Thoracic aorta (tissue), 2 donors: ENCODE measurements around the gene TTC19. TPM values are rescaled to one million over a fixed set of nuclear protein-coding genes. Genes with fewer than 3 reads are reported as not detected.

Source experiments
- ATAC-seq: fragments of 150-250 bp; one replicate; pipeline ENCODE4 v1.8.0; 2017; ENCODE audit warnings: low read depth; ENCODE audit not compliant: insufficient number of reproducible peaks, low FRiP score
- DNase-seq: peaks from one replicate; pipeline ENCODE4 v3.0.0-alpha.2; 2020; ENCODE audit warnings: low spot score
- H3K27ac ChIP-seq, 2 donors: fragments of 200-600 bp; sonication (generic); 1 replicate in 1 of 2; 2 replicates in 1 of 2; pipeline ENCODE4 v1.5.1; 2016; ENCODE audit warnings: mild to moderate bottlenecking in 2 of 2, moderate library complexity in 2 of 2
- H3K27me3 ChIP-seq: fragments of 200-600 bp; sonication (generic); replicated peaks from 2 replicates; pipeline ENCODE4 v1.6.0; 2016; ENCODE audit warnings: mild to moderate bottlenecking; ENCODE audit not compliant: insufficient read depth
- H3K36me3 ChIP-seq: fragments of 200-600 bp; sonication (generic); one replicate; pipeline ENCODE4 v1.5.1; 2016
- H3K4me1 ChIP-seq, 2 donors: fragments of 200-600 bp; sonication (generic); 1 replicate in 1 of 2; 2 replicates in 1 of 2; pipeline versions ENCODE4 v1.5.1 to v1.6.0; 2016; ENCODE audit warnings: low read depth in 2 of 2, mild to moderate bottlenecking in 1 of 2; ENCODE audit not compliant: control insufficient read depth in 1 of 2
- H3K4me3 ChIP-seq: fragments of 200-600 bp; sonication (generic); 2 replicates; pipeline ENCODE4 v1.5.1; 2016; ENCODE audit warnings: mild to moderate bottlenecking
- H3K9me3 ChIP-seq: fragments of 200-600 bp; sonication (generic); 2 replicates; pipeline ENCODE4 v1.5.1; 2016
- total RNA-seq, 2 donors: library from RNA; depleted of rRNA; stranded (reverse); fragments of >200 nt; gene quantifications; one replicate each; pipeline versions ENCODE4 v1.1.0 to v1.2.3, GENCODE V29; 2016
- TF ChIP-seq, protein P1 (sequence below): fragments of 200-600 bp; sonication (generic); IDR thresholded peaks from one replicate; pipeline ENCODE4 v1.5.1; 2019; ENCODE audit warnings: antibody characterized with exemption

The TTC19 gene
- total RNA-seq, 2 donors from 2014 or later = 57.6 to 64.4 TPM

DNA sequence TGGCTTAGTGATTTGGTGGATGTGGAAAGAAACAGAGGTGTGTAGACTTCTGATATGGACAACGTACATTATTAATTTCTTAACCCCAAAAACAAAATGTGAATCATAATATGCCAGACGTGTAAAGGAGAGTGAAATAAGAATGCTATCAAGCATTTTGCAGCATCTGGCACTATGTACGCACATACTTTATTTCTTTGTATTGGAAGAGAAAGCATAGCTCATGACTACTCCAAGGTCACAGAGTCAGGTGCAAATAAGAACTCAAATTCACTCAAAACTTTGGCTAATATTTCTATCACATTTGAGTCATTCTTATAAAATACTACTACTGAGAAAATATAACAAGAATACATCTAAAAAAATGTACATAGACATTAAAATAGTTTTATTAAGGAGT lies 74.8 kb downstream of the TTC19 start:
- no peak overlapping the region for H3K27ac ChIP-seq
- H3K9me3 ChIP-seq = no peaks in the 10 kb centered on the region
- peaks cover 42% of the 10 kb centered on the region for H3K36me3 ChIP-seq
- TF ChIP-seq, protein P1, sequence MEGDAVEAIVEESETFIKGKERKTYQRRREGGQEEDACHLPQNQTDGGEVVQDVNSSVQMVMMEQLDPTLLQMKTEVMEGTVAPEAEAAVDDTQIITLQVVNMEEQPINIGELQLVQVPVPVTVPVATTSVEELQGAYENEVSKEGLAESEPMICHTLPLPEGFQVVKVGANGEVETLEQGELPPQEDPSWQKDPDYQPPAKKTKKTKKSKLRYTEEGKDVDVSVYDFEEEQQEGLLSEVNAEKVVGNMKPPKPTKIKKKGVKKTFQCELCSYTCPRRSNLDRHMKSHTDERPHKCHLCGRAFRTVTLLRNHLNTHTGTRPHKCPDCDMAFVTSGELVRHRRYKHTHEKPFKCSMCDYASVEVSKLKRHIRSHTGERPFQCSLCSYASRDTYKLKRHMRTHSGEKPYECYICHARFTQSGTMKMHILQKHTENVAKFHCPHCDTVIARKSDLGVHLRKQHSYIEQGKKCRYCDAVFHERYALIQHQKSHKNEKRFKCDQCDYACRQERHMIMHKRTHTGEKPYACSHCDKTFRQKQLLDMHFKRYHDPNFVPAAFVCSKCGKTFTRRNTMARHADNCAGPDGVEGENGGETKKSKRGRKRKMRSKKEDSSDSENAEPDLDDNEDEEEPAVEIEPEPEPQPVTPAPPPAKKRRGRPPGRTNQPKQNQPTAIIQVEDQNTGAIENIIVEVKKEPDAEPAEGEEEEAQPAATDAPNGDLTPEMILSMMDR = no peak
- DNase-seq (no peak), ATAC-seq (no peak)
- no peaks in the 10 kb centered on the region for H3K4me1 ChIP-seq
- no peak overlapping the region for H3K4me3 ChIP-seq
- no peaks in the 10 kb centered on the region for H3K27me3 ChIP-seq

DNA sequence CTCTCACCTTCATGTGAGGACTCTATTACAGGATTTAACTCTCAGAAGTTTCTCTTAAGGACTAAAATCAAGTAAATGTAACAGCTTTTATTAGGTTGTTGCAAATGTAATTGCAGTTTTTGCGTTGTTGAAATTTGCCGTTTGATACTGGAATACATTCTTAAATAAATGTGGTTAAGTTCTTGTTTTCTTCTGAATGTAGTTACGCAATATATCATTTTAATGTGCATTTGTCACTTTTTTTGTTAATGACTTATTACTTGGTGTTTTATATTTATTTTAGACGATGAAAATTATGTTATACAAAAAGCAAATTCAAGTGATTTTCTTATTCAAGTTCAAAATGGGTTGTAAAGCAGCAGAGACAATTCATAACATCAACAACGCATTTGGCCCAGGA lies 76.3 kb downstream of the TTC19 start:
- Histone ChIP-seq H3K27ac (no peak overlapping the region), H3K27me3 (no peaks in the 10 kb centered on the region), H3K4me1 (peaks cover 4 to 5% of the 10 kb centered on the region in 2 donors), H3K9me3 (no peaks in the 10 kb centered on the region), H3K4me3 (no peak overlapping the region), H3K36me3 (peaks cover 32% of the 10 kb centered on the region)
- TF ChIP-seq, protein P1 = no peak
- no peak for DNase-seq
- no peak for ATAC-seq

Other genes with a start within 250 kb of the TTC19 start
- 1 to 10 TPM in 1 of 2 donors, not detected in 1; 1.6 TPM for gene ADORA2B, start 54.7 kb upstream of the TTC19 start, total RNA-seq
- 10 to 100 TPM in 1 of 2 donors, 1 to 10 TPM in 1; 6.5 to 13.5 TPM for gene ZSWIM7, start 120 bp upstream of the TTC19 start, total RNA-seq
- gene NCOR1, start 215.7 kb downstream of the TTC19 start, total RNA-seq = 100 to 1,000 TPM; 131 to 178 TPM
- gene PIGL, start 217.4 kb downstream of the TTC19 start, total RNA-seq = 100 to 1,000 TPM in 1 of 2 donors, 10 to 100 TPM in 1; 52.1 to 124 TPM